Measurements from ENCODE around the gene TMOD4. TPM values are rescaled to one million over a fixed set of nuclear protein-coding genes. Genes with fewer than 3 reads are reported as not detected.
A peak's percentile ranks its signal among the peaks of the same experiment; 100 is the strongest.

The TMOD4 gene
- total and polyA plus RNA-seq, 2 of the 13 experiments (the other 11 are each of a cell fraction or from before 2014, with no cell fraction given), result 0.66 TPM; not detected in 1

GRCh38 chr1:151147665-151148064 is 28.1 kb downstream of the TMOD4 start (continued):
- no peak for TF ChIP-seq ATF7 (IDR thresholded peaks at IDR 0.05)
- TF ChIP-seq ATF7 (CRISPR knock-in tag; IDR thresholded peaks at IDR 0.05), result no peak
- TF ChIP-seq, protein P1, sequence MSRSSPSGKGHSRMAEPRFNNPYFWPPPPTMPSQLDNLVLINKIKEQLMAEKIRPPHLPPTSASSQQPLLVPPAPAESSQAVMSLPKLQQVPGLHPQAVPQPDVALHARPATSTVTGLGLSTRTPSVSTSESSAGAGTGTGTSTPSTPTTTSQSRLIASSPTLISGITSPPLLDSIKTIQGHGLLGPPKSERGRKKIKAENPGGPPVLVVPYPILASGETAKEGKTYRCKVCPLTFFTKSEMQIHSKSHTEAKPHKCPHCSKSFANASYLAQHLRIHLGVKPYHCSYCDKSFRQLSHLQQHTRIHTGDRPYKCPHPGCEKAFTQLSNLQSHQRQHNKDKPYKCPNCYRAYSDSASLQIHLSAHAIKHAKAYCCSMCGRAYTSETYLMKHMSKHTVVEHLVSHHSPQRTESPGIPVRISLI (CRISPR knock-in tag; IDR thresholded peaks at IDR 0.05; ENCODE audit: borderline replicate concordance), result 0 out of 2 replicates have a peak, but pooled peaks have one; percentile 15
- no peak for TF ChIP-seq NFAT5 (CRISPR knock-in tag; IDR thresholded peaks at IDR 0.05)
- no peak for TF ChIP-seq ZIK1 (CRISPR knock-in tag; IDR thresholded peaks at IDR 0.05; ENCODE audit: borderline replicate concordance, low read depth)
- TF ChIP-seq, protein P2, sequence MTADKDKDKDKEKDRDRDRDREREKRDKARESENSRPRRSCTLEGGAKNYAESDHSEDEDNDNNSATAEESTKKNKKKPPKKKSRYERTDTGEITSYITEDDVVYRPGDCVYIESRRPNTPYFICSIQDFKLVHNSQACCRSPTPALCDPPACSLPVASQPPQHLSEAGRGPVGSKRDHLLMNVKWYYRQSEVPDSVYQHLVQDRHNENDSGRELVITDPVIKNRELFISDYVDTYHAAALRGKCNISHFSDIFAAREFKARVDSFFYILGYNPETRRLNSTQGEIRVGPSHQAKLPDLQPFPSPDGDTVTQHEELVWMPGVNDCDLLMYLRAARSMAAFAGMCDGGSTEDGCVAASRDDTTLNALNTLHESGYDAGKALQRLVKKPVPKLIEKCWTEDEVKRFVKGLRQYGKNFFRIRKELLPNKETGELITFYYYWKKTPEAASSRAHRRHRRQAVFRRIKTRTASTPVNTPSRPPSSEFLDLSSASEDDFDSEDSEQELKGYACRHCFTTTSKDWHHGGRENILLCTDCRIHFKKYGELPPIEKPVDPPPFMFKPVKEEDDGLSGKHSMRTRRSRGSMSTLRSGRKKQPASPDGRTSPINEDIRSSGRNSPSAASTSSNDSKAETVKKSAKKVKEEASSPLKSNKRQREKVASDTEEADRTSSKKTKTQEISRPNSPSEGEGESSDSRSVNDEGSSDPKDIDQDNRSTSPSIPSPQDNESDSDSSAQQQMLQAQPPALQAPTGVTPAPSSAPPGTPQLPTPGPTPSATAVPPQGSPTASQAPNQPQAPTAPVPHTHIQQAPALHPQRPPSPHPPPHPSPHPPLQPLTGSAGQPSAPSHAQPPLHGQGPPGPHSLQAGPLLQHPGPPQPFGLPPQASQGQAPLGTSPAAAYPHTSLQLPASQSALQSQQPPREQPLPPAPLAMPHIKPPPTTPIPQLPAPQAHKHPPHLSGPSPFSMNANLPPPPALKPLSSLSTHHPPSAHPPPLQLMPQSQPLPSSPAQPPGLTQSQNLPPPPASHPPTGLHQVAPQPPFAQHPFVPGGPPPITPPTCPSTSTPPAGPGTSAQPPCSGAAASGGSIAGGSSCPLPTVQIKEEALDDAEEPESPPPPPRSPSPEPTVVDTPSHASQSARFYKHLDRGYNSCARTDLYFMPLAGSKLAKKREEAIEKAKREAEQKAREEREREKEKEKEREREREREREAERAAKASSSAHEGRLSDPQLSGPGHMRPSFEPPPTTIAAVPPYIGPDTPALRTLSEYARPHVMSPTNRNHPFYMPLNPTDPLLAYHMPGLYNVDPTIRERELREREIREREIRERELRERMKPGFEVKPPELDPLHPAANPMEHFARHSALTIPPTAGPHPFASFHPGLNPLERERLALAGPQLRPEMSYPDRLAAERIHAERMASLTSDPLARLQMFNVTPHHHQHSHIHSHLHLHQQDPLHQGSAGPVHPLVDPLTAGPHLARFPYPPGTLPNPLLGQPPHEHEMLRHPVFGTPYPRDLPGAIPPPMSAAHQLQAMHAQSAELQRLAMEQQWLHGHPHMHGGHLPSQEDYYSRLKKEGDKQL (CRISPR knock-in tag; IDR thresholded peaks at IDR 0.05; ENCODE audit: low read depth), result no peak
- no peak for TF ChIP-seq POLR2AphosphoS2 (IDR thresholded peaks at IDR 0.05; ENCODE audit: low read depth, low read length)
- no peak for TF ChIP-seq ZNF460 (CRISPR knock-in tag; IDR thresholded peaks at IDR 0.05; ENCODE audit: borderline replicate concordance)
- TF ChIP-seq, protein P3, sequence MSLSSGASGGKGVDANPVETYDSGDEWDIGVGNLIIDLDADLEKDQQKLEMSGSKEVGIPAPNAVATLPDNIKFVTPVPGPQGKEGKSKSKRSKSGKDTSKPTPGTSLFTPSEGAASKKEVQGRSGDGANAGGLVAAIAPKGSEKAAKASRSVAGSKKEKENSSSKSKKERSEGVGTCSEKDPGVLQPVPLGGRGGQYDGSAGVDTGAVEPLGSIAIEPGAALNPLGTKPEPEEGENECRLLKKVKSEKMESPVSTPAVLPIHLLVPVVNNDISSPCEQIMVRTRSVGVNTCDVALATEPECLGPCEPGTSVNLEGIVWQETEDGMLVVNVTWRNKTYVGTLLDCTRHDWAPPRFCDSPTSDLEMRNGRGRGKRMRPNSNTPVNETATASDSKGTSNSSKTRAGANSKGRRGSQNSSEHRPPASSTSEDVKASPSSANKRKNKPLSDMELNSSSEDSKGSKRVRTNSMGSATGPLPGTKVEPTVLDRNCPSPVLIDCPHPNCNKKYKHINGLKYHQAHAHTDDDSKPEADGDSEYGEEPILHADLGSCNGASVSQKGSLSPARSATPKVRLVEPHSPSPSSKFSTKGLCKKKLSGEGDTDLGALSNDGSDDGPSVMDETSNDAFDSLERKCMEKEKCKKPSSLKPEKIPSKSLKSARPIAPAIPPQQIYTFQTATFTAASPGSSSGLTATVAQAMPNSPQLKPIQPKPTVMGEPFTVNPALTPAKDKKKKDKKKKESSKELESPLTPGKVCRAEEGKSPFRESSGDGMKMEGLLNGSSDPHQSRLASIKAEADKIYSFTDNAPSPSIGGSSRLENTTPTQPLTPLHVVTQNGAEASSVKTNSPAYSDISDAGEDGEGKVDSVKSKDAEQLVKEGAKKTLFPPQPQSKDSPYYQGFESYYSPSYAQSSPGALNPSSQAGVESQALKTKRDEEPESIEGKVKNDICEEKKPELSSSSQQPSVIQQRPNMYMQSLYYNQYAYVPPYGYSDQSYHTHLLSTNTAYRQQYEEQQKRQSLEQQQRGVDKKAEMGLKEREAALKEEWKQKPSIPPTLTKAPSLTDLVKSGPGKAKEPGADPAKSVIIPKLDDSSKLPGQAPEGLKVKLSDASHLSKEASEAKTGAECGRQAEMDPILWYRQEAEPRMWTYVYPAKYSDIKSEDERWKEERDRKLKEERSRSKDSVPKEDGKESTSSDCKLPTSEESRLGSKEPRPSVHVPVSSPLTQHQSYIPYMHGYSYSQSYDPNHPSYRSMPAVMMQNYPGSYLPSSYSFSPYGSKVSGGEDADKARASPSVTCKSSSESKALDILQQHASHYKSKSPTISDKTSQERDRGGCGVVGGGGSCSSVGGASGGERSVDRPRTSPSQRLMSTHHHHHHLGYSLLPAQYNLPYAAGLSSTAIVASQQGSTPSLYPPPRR (CRISPR knock-in tag; IDR thresholded peaks at IDR 0.05; ENCODE audit: borderline replicate concordance), result no peak
- peak; percentile 35; the same call in 1 of the 2 replicates for TF ChIP-seq GATAD2A (CRISPR knock-in tag; IDR thresholded peaks at IDR 0.05)
- TF ChIP-seq ZNF225 (CRISPR knock-in tag; IDR thresholded peaks at IDR 0.05), result no peak

All from HepG2 (cell line).